ENCODE results near the gene CASZ1.

CASZ1 gene

GRCh38 chr1:10834770-10835412, 38.4 kb upstream of the CASZ1 start:
- no peaks in the 10 kb centered on the region for H3K9me3 ChIP-seq (ENCODE audit: control insufficient read depth, low read length)
- no peaks in the 10 kb centered on the region for H3K36me3 ChIP-seq (ENCODE audit: control insufficient read depth in 1 of 2, insufficient read depth in 2 of 2, low read depth in 1 of 2, low read length in 2 of 2)
- no peak overlapping the region for H3K4me3 ChIP-seq (ENCODE audit: insufficient read depth in 1 of 2, low read depth in 1 of 2, low read length in 2 of 2)
- H4K8ac ChIP-seq (ENCODE audit: low read length): no peak overlapping the region
- H2BK5ac ChIP-seq (ENCODE audit: low read depth, low read length, poor library complexity, severe bottlenecking): no peak overlapping the region
- H2BK120ac ChIP-seq (ENCODE audit: low read depth, low read length): no peak overlapping the region
- H2AFZ ChIP-seq (ENCODE audit: low read depth, low read length): no peak overlapping the region
- H3K18ac ChIP-seq (ENCODE audit: low read depth in 1 of 2, low read length in 2 of 2): no peak overlapping the region
- H3K27ac ChIP-seq (ENCODE audit: low read length, poor library complexity, severe bottlenecking): no peak overlapping the region
- no peak for DNase-seq
- H2AK5ac ChIP-seq (ENCODE audit: low read length, severe bottlenecking): no peak overlapping the region
- H3K9ac ChIP-seq (ENCODE audit: low read length): no peak overlapping the region
- peaks cover 23% of the 10 kb centered on the region for H3K4me1 ChIP-seq (ENCODE audit: control insufficient read depth, insufficient read depth, low read depth, low read length)
- no peak overlapping the region for H4K91ac ChIP-seq (ENCODE audit: low read length)
- H3K4me2 ChIP-seq (ENCODE audit: low read length, poor library complexity, severe bottlenecking): no peak overlapping the region
- peaks cover 57 to 89% of the 10 kb centered on the region in 2 experiments for H3K27me3 ChIP-seq (ENCODE audit: control insufficient read depth in 1 of 2, insufficient read depth in 1 of 2, low read length in 2 of 2)
- no peak overlapping the region for H3K4ac ChIP-seq (ENCODE audit: low read depth in 1 of 2, low read length in 2 of 2)
- H3K14ac ChIP-seq (ENCODE audit: low read length in 2 of 2): no peak overlapping the region
- no peak overlapping the region for H2BK12ac ChIP-seq (ENCODE audit: low read length in 2 of 2)
- no peak overlapping the region for H2BK15ac ChIP-seq (ENCODE audit: low read depth, poor library complexity, severe bottlenecking)
- 20% methylated on average over 13 of the region's 16 CpGs for WGBS
- no peaks in the 10 kb centered on the region for H3K79me1 ChIP-seq (replicated peaks; ENCODE audit: low read length, poor library complexity, severe bottlenecking)
- H3K23ac ChIP-seq (ENCODE audit: low read length in 2 of 2): no peak overlapping the region

GRCh38 chr1:10833630-10834557, 37.4 kb upstream of the CASZ1 start:
- no peak overlapping the region for H3K23ac ChIP-seq (ENCODE audit: low read length in 2 of 2)
- H4K8ac ChIP-seq (ENCODE audit: low read length): no peak overlapping the region
- DNase-seq: no peak
- no peaks in the 10 kb centered on the region for H3K9me3 ChIP-seq (ENCODE audit: control insufficient read depth, low read length)
- H2BK15ac ChIP-seq (ENCODE audit: low read depth, poor library complexity, severe bottlenecking): no peak overlapping the region
- no peak overlapping the region for H3K18ac ChIP-seq (ENCODE audit: low read depth in 1 of 2, low read length in 2 of 2)
- H3K36me3 ChIP-seq (ENCODE audit: control insufficient read depth in 1 of 2, insufficient read depth in 2 of 2, low read depth in 1 of 2, low read length in 2 of 2): no peaks in the 10 kb centered on the region
- no peak overlapping the region for H3K9ac ChIP-seq (ENCODE audit: low read length)
- no peaks in the 10 kb centered on the region for H3K79me1 ChIP-seq (replicated peaks; ENCODE audit: low read length, poor library complexity, severe bottlenecking)
- no peak overlapping the region for H3K4me3 ChIP-seq (ENCODE audit: insufficient read depth in 1 of 2, low read depth in 1 of 2, low read length in 2 of 2)
- H2AK5ac ChIP-seq (ENCODE audit: low read length, severe bottlenecking): no peak overlapping the region
- H2BK12ac ChIP-seq (ENCODE audit: low read length in 2 of 2): no peak overlapping the region
- H3K4me2 ChIP-seq (ENCODE audit: low read length, poor library complexity, severe bottlenecking): no peak overlapping the region
- H3K4ac ChIP-seq (ENCODE audit: low read depth in 1 of 2, low read length in 2 of 2): no peak overlapping the region
- peaks cover 23% of the 10 kb centered on the region for H3K4me1 ChIP-seq (ENCODE audit: control insufficient read depth, insufficient read depth, low read depth, low read length)
- H3K27me3 ChIP-seq (ENCODE audit: control insufficient read depth in 1 of 2, insufficient read depth in 1 of 2, low read length in 2 of 2): peaks cover 49 to 89% of the 10 kb centered on the region in 2 experiments
- WGBS: 77% methylated on average over 7 of the region's 9 CpGs
- H4K91ac ChIP-seq (ENCODE audit: low read length): no peak overlapping the region
- H2BK120ac ChIP-seq (ENCODE audit: low read depth, low read length): no peak overlapping the region
- no peak overlapping the region for H3K14ac ChIP-seq (ENCODE audit: low read length in 2 of 2)
- no peak overlapping the region for H2AFZ ChIP-seq (ENCODE audit: low read depth, low read length)
- H2BK5ac ChIP-seq (ENCODE audit: low read depth, low read length, poor library complexity, severe bottlenecking): no peak overlapping the region
- no peak overlapping the region for H3K27ac ChIP-seq (ENCODE audit: low read length, poor library complexity, severe bottlenecking)

- H3K36me3 ChIP-seq (ENCODE audit: control insufficient read depth in 1 of 2, insufficient read depth in 2 of 2, low read depth in 1 of 2, low read length in 2 of 2): no peaks in the 10 kb centered on the region
- no peak overlapping the region for H2BK15ac ChIP-seq (ENCODE audit: low read depth, poor library complexity, severe bottlenecking)
- no peaks in the 10 kb centered on the region for H3K9me3 ChIP-seq (ENCODE audit: control insufficient read depth, low read length)
- no peak overlapping the region for H3K4ac ChIP-seq (ENCODE audit: low read depth in 1 of 2, low read length in 2 of 2)
- H2BK5ac ChIP-seq (ENCODE audit: low read depth, low read length, poor library complexity, severe bottlenecking): no peak overlapping the region
- H3K9ac ChIP-seq (ENCODE audit: low read length): no peak overlapping the region
- H2AK5ac ChIP-seq (ENCODE audit: low read length, severe bottlenecking): no peak overlapping the region
- H3K4me2 ChIP-seq (ENCODE audit: low read length, poor library complexity, severe bottlenecking): no peak overlapping the region
- no peak overlapping the region for H2BK120ac ChIP-seq (ENCODE audit: low read depth, low read length)
- H3K4me3 ChIP-seq (ENCODE audit: insufficient read depth in 1 of 2, low read depth in 1 of 2, low read length in 2 of 2): no peak overlapping the region
- no peak overlapping the region for H3K23ac ChIP-seq (ENCODE audit: low read length in 2 of 2)
- no peak overlapping the region for H3K18ac ChIP-seq (ENCODE audit: low read depth in 1 of 2, low read length in 2 of 2)
- no peak overlapping the region for H4K8ac ChIP-seq (ENCODE audit: low read length)
- no peak for DNase-seq
- no peaks in the 10 kb centered on the region for H3K79me1 ChIP-seq (replicated peaks; ENCODE audit: low read length, poor library complexity, severe bottlenecking)
- peaks cover 45 to 89% of the 10 kb centered on the region in 2 experiments for H3K27me3 ChIP-seq (ENCODE audit: control insufficient read depth in 1 of 2, insufficient read depth in 1 of 2, low read length in 2 of 2)
- WGBS: 78% methylated on average over 3 of the region's 3 CpGs
- no peak overlapping the region for H2BK12ac ChIP-seq (ENCODE audit: low read length in 2 of 2)
- no peak overlapping the region for H2AFZ ChIP-seq (ENCODE audit: low read depth, low read length)
- H3K27ac ChIP-seq (ENCODE audit: low read length, poor library complexity, severe bottlenecking): no peak overlapping the region
- peaks cover 23% of the 10 kb centered on the region for H3K4me1 ChIP-seq (ENCODE audit: control insufficient read depth, insufficient read depth, low read depth, low read length)
- H3K14ac ChIP-seq (ENCODE audit: low read length in 2 of 2): no peak overlapping the region
- H4K91ac ChIP-seq (ENCODE audit: low read length): no peak overlapping the region
These were observed 36.3 kb upstream of the CASZ1 start for GRCh38 chr1:10832703-10833102.

- Histone ChIP-seq H3K4me2 (ENCODE audit: low read length, poor library complexity, severe bottlenecking) (no peak overlapping the region), H4K8ac (ENCODE audit: low read length) (no peak overlapping the region), H2BK5ac (ENCODE audit: low read depth, low read length, poor library complexity, severe bottlenecking) (no peak overlapping the region), H3K4me1 (ENCODE audit: control insufficient read depth, insufficient read depth, low read depth, low read length) (peaks cover 20% of the 10 kb centered on the region), H3K36me3 (ENCODE audit: control insufficient read depth in 1 of 2, insufficient read depth in 2 of 2, low read depth in 1 of 2, low read length in 2 of 2) (no peaks in the 10 kb centered on the region), H3K9ac (ENCODE audit: low read length) (no peak overlapping the region), H3K79me1 (replicated peaks; ENCODE audit: low read length, poor library complexity, severe bottlenecking) (no peaks in the 10 kb centered on the region), H3K9me3 (ENCODE audit: control insufficient read depth, low read length) (no peaks in the 10 kb centered on the region), H3K4me3 (ENCODE audit: insufficient read depth in 1 of 2, low read depth in 1 of 2, low read length in 2 of 2) (no peak overlapping the region), H3K14ac (ENCODE audit: low read length in 2 of 2) (no peak overlapping the region), H2BK12ac (ENCODE audit: low read length in 2 of 2) (no peak overlapping the region), H3K18ac (ENCODE audit: low read depth in 1 of 2, low read length in 2 of 2) (no peak overlapping the region), H3K23ac (ENCODE audit: low read length in 2 of 2) (no peak overlapping the region), H2BK120ac (ENCODE audit: low read depth, low read length) (no peak overlapping the region), H4K91ac (ENCODE audit: low read length) (no peak overlapping the region), H3K4ac (ENCODE audit: low read depth in 1 of 2, low read length in 2 of 2) (no peak overlapping the region), H2AFZ (ENCODE audit: low read depth, low read length) (no peak overlapping the region), H2AK5ac (ENCODE audit: low read length, severe bottlenecking) (peak overlapping the region; percentile 13), H2BK15ac (ENCODE audit: low read depth, poor library complexity, severe bottlenecking) (no peak overlapping the region), H3K27me3 (ENCODE audit: control insufficient read depth in 1 of 2, insufficient read depth in 1 of 2, low read length in 2 of 2) (peaks cover 38 to 86% of the 10 kb centered on the region in 2 experiments), H3K27ac (ENCODE audit: low read length, poor library complexity, severe bottlenecking) (no peak overlapping the region)
- WGBS: 72% methylated on average over 10 of the region's 10 CpGs
- DNase-seq: no peak
These were observed 34.7 kb upstream of the CASZ1 start for GRCh38 chr1:10830961-10831668.

Measured in mesenchymal stem cell (in vitro differentiated cells and primary cell).